ENCODE results near the gene RBM4B. TPM values are rescaled to one million over a fixed set of nuclear protein-coding genes. Genes with fewer than 3 reads are reported as not detected.

Gene RBM4B
- total RNA-seq, 1 experiment from 2014 or later: 33.6 TPM

GRCh38 chr11:66689661-66690590 lies 12.2 kb upstream of the RBM4B start:
- no TSS peak for BruUV-seq (replicated peaks)
- intact Hi-C loops (cut with micrococcal nuclease; ENCODE audit: unreplicated experiment): loop anchor here (10.0 kb wide), 1 partner anchor 55 kb away; a partner anchor contains a TSS
- no peak overlapping the region for H3K27ac ChIP-seq (ENCODE audit: low read length)
- H3K4me1 ChIP-seq (ENCODE audit: control insufficient read depth, insufficient read depth, low read length): no peaks in the 10 kb centered on the region
- H3K4me3 ChIP-seq (ENCODE audit: low read depth in 2 of 2, low read length in 2 of 2): no peak overlapping the region
- ATAC-seq (no peak), DNase-seq (ENCODE audit: low read depth, low spot score) (no peak)
- H3K27me3 ChIP-seq (ENCODE audit: control insufficient read depth, insufficient read depth, low read length): no peaks in the 10 kb centered on the region
- in situ Hi-C loops (cut with HindIII; ENCODE audit: low pct_unique_long_range_greater_than_20kb, low sequenced_read_pairs): no loop called here
- H3K36me3 ChIP-seq (ENCODE audit: control insufficient read depth, insufficient read depth, low read length): no peaks in the 10 kb centered on the region
- CTCF ChIA-PET: interaction anchor here (0.6 kb wide), 1 partner anchor 98 kb away, joined by 3 read pairs; no protein-coding TSS in a partner anchor
- TF ChIP-seq CTCF (IDR thresholded peaks at IDR 0.05): no peak
- TF ChIP-seq REST (IDR thresholded peaks at IDR 0.05; ENCODE audit: insufficient read depth in 1 of 2, low read depth in 2 of 2, low read length in 1 of 2): no peak
- no peak for TF ChIP-seq TCF7L2 (IDR thresholded peaks at IDR 0.05; ENCODE audit: low read depth, low read length)
- no peak for TF ChIP-seq POLR2AphosphoS5 (IDR thresholded peaks at IDR 0.05; ENCODE audit: low read depth, low read length)
- TF ChIP-seq SIN3A (IDR thresholded peaks at IDR 0.05; ENCODE audit: borderline replicate concordance, insufficient read depth, low read depth, low read length): no peak
- POLR2A ChIA-PET: interaction anchor here (0.6 kb wide), 1 partner anchor 199 kb away, joined by 9 read pairs; no protein-coding TSS in a partner anchor
- H3K9me3 ChIP-seq (ENCODE audit: control insufficient read depth, insufficient read depth, low read depth, low read length): no peaks in the 10 kb centered on the region

- no peaks in the 10 kb centered on the region for H3K27me3 ChIP-seq (ENCODE audit: control insufficient read depth, insufficient read depth, low read length)
- no peaks in the 10 kb centered on the region for H3K4me1 ChIP-seq (ENCODE audit: control insufficient read depth, insufficient read depth, low read length)
- intact Hi-C loops (cut with micrococcal nuclease; ENCODE audit: unreplicated experiment): no loop called here
- no peak overlapping the region for H3K27ac ChIP-seq (ENCODE audit: low read length)
- ChIA-PET POLR2A (no interaction called here), CTCF (interaction anchor here (0.6 kb wide), 1 partner anchor 96 kb away, joined by 3 read pairs; no protein-coding TSS in a partner anchor)
- no peak for TF ChIP-seq CTCF (IDR thresholded peaks at IDR 0.05)
- TF ChIP-seq REST (IDR thresholded peaks at IDR 0.05; ENCODE audit: insufficient read depth in 1 of 2, low read depth in 2 of 2, low read length in 1 of 2): no peak
- TF ChIP-seq POLR2AphosphoS5 (IDR thresholded peaks at IDR 0.05; ENCODE audit: low read depth, low read length): no peak
- no peak for TF ChIP-seq SIN3A (IDR thresholded peaks at IDR 0.05; ENCODE audit: borderline replicate concordance, insufficient read depth, low read depth, low read length)
- TF ChIP-seq TCF7L2 (IDR thresholded peaks at IDR 0.05; ENCODE audit: low read depth, low read length): no peak
- H3K9me3 ChIP-seq (ENCODE audit: control insufficient read depth, insufficient read depth, low read depth, low read length): no peaks in the 10 kb centered on the region
- no peak overlapping the region for H3K4me3 ChIP-seq (ENCODE audit: low read depth in 2 of 2, low read length in 2 of 2)
- ATAC-seq (no peak), DNase-seq (ENCODE audit: low read depth, low spot score) (no peak)
- in situ Hi-C loops (cut with HindIII; ENCODE audit: low pct_unique_long_range_greater_than_20kb, low sequenced_read_pairs): no loop called here
- BruUV-seq (replicated peaks): no TSS peak
- no peaks in the 10 kb centered on the region for H3K36me3 ChIP-seq (ENCODE audit: control insufficient read depth, insufficient read depth, low read length)
Measured at GRCh38 chr11:66688561-66689534, 11.2 kb upstream of the RBM4B start.
